ENCODE data around the gene ELAVL2.

- TF ChIP-seq CTCF (conservative IDR thresholded peaks at IDR 0.05; ENCODE audit: low read depth, low read length), result no peak
- no peak for TF ChIP-seq EZH2 (IDR thresholded peaks at IDR 0.05; ENCODE audit: low read length, unreplicated experiment)
- TF ChIP-seq EZH2phosphoT487 (IDR thresholded peaks at IDR 0.05; ENCODE audit: borderline replicate concordance, low read length), result no peak
These were observed 130.5 kb downstream of the ELAVL2 start for GRCh38 chr9:23695572-23695971.

All from PC-3 (cell line).